Glutamatergic neuron (in vitro differentiated cells): Measurements from ENCODE around the gene TMEM167B. TPM values are rescaled to one million over a fixed set of nuclear protein-coding genes. Genes with fewer than 3 reads are reported as not detected.
"Not testable (repeated sequence)": the region's sequence is repeated elsewhere in the genome, so short reads cannot be mapped to it uniquely, and the experiment has no call there.

ENCODE experiments used
- DNase-seq: peaks from one replicate; pipeline ENCODE4 v3.0.0; 2022
- H3K27ac Mint-ChIP-seq: one replicate; pipeline ENCODE4 v1.8.0; 2020; ENCODE audit warnings: mild to moderate bottlenecking, mixed read lengths, inconsistent platforms; ENCODE audit not compliant: unreplicated experiment
- H3K27me3 Mint-ChIP-seq: one replicate; pipeline ENCODE4 v1.8.0; 2020; ENCODE audit warnings: mild to moderate bottlenecking, moderate library complexity, mixed read lengths, inconsistent platforms; ENCODE audit not compliant: unreplicated experiment
- H3K36me3 Mint-ChIP-seq: one replicate; pipeline ENCODE4 v1.8.0; 2020; ENCODE audit warnings: mild to moderate bottlenecking, mixed read lengths, inconsistent platforms; ENCODE audit not compliant: unreplicated experiment
- H3K4me1 Mint-ChIP-seq: one replicate; pipeline ENCODE4 v1.8.0; 2020; ENCODE audit warnings: mild to moderate bottlenecking, low read depth, mixed read lengths, inconsistent platforms; ENCODE audit not compliant: unreplicated experiment
- H3K4me3 Mint-ChIP-seq: one replicate; pipeline ENCODE4 v1.8.0; 2020; ENCODE audit warnings: mild to moderate bottlenecking, mixed read lengths, inconsistent platforms; ENCODE audit not compliant: unreplicated experiment
- H3K9me3 Mint-ChIP-seq: one replicate; pipeline ENCODE4 v1.8.0; 2020; ENCODE audit warnings: mild to moderate bottlenecking, moderate library complexity, mixed read lengths, inconsistent platforms; ENCODE audit not compliant: unreplicated experiment
- total RNA-seq: library from RNA; stranded (reverse); fragmentation: NEBNext Ultra II Directional; extraction: Animal tissue kit (Norgen Biotek cat#: 25700); gene quantifications from one replicate; pipeline ENCODE4 v1.2.1, GENCODE V29; 2021; ENCODE audit not compliant: unreplicated experiment
- TF ChIP-seq, protein P1 (sequence below): fragments of 200-600 bp; sonication (generic); IDR thresholded peaks from one replicate; pipeline ENCODE4 v1.5.0; 2021; ENCODE audit not compliant: partially characterized antibody, unreplicated experiment

Gene TMEM167B
- total RNA-seq, 1 donor from 2014 or later = 30.8 TPM

- H3K4me3 Mint-ChIP-seq = no peak overlapping the region
Observed at GRCh38 chr1:109046671-109047070, 43.9 kb upstream of the TMEM167B start.

GRCh38 chr1:109047339-109047738 is 43.2 kb upstream of the TMEM167B start:
- no peak overlapping the region for H3K4me3 Mint-ChIP-seq
- H3K4me1 Mint-ChIP-seq = peaks cover 2% of the 10 kb centered on the region
- H3K27ac Mint-ChIP-seq = no peak overlapping the region
- no peaks in the 10 kb centered on the region for H3K36me3 Mint-ChIP-seq
- peaks cover 2% of the 10 kb centered on the region for H3K9me3 Mint-ChIP-seq
- no peaks in the 10 kb centered on the region for H3K27me3 Mint-ChIP-seq
- DNase-seq = no peak
- TF ChIP-seq, protein P1, sequence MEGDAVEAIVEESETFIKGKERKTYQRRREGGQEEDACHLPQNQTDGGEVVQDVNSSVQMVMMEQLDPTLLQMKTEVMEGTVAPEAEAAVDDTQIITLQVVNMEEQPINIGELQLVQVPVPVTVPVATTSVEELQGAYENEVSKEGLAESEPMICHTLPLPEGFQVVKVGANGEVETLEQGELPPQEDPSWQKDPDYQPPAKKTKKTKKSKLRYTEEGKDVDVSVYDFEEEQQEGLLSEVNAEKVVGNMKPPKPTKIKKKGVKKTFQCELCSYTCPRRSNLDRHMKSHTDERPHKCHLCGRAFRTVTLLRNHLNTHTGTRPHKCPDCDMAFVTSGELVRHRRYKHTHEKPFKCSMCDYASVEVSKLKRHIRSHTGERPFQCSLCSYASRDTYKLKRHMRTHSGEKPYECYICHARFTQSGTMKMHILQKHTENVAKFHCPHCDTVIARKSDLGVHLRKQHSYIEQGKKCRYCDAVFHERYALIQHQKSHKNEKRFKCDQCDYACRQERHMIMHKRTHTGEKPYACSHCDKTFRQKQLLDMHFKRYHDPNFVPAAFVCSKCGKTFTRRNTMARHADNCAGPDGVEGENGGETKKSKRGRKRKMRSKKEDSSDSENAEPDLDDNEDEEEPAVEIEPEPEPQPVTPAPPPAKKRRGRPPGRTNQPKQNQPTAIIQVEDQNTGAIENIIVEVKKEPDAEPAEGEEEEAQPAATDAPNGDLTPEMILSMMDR = no peak

More at GRCh38 chr1:109046671-109047070, 43.9 kb upstream of the TMEM167B start:
- TF ChIP-seq, protein P1 = no peak
- Mint-ChIP-seq H3K9me3 (peaks cover 3% of the 10 kb centered on the region), H3K36me3 (no peaks in the 10 kb centered on the region), H3K27ac (no peak overlapping the region), H3K4me1 (peaks cover 2% of the 10 kb centered on the region), H3K27me3 (no peaks in the 10 kb centered on the region)
- DNase-seq = no peak

- Mint-ChIP-seq H3K9me3 (no peaks in the 10 kb centered on the region), H3K27me3 (no peaks in the 10 kb centered on the region), H3K4me3 (no peak overlapping the region), H3K27ac (no peak overlapping the region), H3K36me3 (no peaks in the 10 kb centered on the region), H3K4me1 (no peaks in the 10 kb centered on the region)
- TF ChIP-seq, protein P1 = no peak
- DNase-seq = no peak
Observed at GRCh38 chr1:109048335-109048734, 42.2 kb upstream of the TMEM167B start.

DNA sequence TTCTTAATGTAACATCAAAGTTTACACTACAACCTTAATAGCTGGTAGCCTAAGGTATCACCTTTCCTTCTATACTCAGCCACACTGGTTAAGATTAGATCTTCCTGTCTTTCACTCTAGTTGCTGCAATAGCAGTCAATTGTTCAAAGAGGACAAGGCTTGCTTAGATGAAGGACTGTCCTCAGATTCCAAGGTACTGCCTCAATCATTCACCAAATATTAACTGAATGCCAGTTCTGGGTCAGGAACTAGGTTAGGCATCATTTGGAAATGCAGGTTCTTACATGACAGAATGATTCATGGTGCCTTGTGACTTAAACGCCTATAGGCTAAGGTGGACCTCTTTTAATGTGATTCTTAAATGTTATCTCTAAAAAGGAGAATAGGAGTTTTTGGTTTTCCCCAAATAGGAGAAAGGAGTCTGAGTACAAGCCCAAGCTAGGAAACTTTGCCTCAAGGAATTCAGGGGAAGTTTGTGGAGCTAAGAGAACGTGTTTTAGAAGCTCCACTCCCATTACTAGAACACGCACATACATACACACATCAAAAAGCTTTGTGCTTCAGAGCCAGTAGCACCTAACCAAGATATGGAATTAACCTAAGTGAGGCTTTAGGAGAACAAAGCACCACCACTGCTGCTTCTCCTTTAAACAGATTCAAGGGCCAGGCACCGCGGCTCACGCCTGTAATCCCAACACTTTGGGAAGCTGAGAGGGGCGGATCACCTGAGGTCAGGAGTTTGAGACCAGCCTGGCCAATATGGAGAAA is 40.2 kb upstream of the TMEM167B start:
- no peaks in the 10 kb centered on the region for H3K4me1 Mint-ChIP-seq
- H3K27me3 Mint-ChIP-seq = no peaks in the 10 kb centered on the region
- no peaks in the 10 kb centered on the region for H3K9me3 Mint-ChIP-seq
- no peak overlapping the region for H3K4me3 Mint-ChIP-seq
- TF ChIP-seq, protein P1 = no peak
- no peak for DNase-seq
- H3K36me3 Mint-ChIP-seq = no peaks in the 10 kb centered on the region
- H3K27ac Mint-ChIP-seq = no peak overlapping the region

DNA sequence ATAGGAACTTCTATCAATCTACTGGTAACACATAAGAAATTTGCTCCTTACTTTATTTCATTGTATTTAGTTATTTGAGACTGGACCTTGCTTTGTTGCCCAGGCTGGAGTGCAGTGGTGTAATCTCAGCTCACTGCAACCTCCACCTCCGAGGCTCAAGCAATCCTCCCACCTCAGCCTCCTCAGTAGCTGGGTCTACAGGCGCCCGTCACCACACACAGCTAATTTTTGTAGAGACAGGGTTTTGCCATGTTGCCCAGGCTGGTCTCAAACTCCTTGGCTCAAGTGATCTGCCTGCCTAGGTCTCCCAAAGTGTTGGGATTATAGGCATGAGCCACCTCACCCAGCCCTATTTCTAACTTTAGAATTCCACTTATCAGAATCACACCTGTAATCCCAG is 38.4 kb upstream of the TMEM167B start:
- H3K9me3 Mint-ChIP-seq, H3K4me3 Mint-ChIP-seq, H3K4me1 Mint-ChIP-seq, DNase-seq, H3K27ac Mint-ChIP-seq, H3K27me3 Mint-ChIP-seq, H3K36me3 Mint-ChIP-seq: not testable (repeated sequence)
